Measurements from ENCODE around the gene ALOX15B. TPM values are rescaled to one million over a fixed set of nuclear protein-coding genes. Genes with fewer than 3 reads are reported as not detected.

Gene ALOX15B
- total RNA-seq, 1 donor, result under 0.01 TPM

DNA sequence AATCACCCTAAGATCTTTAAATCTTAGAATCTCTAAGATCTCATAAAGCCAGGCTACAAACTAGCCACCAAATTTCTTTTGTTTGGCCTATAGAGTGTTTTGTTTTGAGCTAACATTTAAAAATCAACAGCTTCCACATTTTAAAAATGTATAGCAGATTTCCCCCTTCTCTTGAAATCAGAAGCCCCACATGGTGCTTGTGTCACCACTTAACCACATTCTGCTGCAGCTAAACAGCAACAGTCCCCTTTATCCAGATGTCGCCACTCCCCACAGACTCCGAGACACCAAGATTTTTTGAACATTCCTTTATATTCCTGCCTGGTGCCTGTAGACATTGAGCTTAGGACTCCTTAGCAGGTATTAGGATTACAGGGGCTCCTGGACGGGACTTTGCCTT, 20.4 kb upstream of the ALOX15B start:
- Histone ChIP-seq H3K27me3 (ENCODE audit: insufficient read depth, low read length) (peaks cover 17% of the 10 kb centered on the region), H3K9me3 (ENCODE audit: low read depth, low read length) (no peaks in the 10 kb centered on the region), H3K4me1 (ENCODE audit: insufficient read depth, low read length) (peaks cover 15% of the 10 kb centered on the region), H3K4me2 (ENCODE audit: insufficient read depth, low read length) (no peak overlapping the region), H4K20me1 (ENCODE audit: insufficient read depth, low read length) (no peaks in the 10 kb centered on the region), H3K36me3 (ENCODE audit: insufficient read depth, low read length) (no peaks in the 10 kb centered on the region), H3K4me3 (ENCODE audit: insufficient read depth, low read length) (no peak overlapping the region), H3K79me2 (ENCODE audit: insufficient read depth, low read length) (no peaks in the 10 kb centered on the region), H2AFZ (ENCODE audit: low read length) (no peak overlapping the region), H3K27ac (ENCODE audit: low read depth, low read length) (no peak overlapping the region)
- TF ChIP-seq, protein P1, sequence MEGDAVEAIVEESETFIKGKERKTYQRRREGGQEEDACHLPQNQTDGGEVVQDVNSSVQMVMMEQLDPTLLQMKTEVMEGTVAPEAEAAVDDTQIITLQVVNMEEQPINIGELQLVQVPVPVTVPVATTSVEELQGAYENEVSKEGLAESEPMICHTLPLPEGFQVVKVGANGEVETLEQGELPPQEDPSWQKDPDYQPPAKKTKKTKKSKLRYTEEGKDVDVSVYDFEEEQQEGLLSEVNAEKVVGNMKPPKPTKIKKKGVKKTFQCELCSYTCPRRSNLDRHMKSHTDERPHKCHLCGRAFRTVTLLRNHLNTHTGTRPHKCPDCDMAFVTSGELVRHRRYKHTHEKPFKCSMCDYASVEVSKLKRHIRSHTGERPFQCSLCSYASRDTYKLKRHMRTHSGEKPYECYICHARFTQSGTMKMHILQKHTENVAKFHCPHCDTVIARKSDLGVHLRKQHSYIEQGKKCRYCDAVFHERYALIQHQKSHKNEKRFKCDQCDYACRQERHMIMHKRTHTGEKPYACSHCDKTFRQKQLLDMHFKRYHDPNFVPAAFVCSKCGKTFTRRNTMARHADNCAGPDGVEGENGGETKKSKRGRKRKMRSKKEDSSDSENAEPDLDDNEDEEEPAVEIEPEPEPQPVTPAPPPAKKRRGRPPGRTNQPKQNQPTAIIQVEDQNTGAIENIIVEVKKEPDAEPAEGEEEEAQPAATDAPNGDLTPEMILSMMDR (IDR thresholded peaks at IDR 0.05; ENCODE audit: extremely low read depth, low read depth, low read length), result no peak
- no peak for DNase-seq (ENCODE audit: insufficient read length, low spot score, missing footprints)

DNA sequence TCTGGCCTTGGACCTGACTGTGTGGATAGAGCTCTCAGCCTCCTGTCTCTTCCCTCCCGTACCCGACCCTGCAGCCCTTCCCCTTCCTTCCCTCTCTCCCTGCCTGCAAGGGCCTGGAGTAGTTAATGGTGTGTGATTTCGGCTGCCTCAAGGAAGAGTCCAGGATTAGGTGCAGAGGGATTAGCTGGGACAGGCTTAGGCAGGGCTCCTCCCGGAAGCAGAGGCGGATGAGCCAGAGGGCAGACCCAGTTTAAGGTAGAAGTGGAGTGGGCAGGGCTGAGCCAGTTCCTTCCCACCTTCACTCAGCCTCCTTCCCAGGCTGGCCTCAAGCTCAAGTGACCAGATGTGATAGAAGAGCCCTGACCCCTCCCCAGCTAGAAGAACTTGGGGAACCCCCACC, 19.7 kb upstream of the ALOX15B start:
- Histone ChIP-seq H3K4me1 (ENCODE audit: insufficient read depth, low read length) (peaks cover 15% of the 10 kb centered on the region), H3K4me2 (ENCODE audit: insufficient read depth, low read length) (no peak overlapping the region), H3K27me3 (ENCODE audit: insufficient read depth, low read length) (peaks cover 12% of the 10 kb centered on the region), H4K20me1 (ENCODE audit: insufficient read depth, low read length) (no peaks in the 10 kb centered on the region), H3K36me3 (ENCODE audit: insufficient read depth, low read length) (no peaks in the 10 kb centered on the region), H2AFZ (ENCODE audit: low read length) (peak overlapping the region; percentile 90), H3K4me3 (ENCODE audit: insufficient read depth, low read length) (no peak overlapping the region), H3K9me3 (ENCODE audit: low read depth, low read length) (no peaks in the 10 kb centered on the region), H3K79me2 (ENCODE audit: insufficient read depth, low read length) (no peaks in the 10 kb centered on the region), H3K27ac (ENCODE audit: low read depth, low read length) (no peak overlapping the region)
- DNase-seq (ENCODE audit: insufficient read length, low spot score, missing footprints), result peak; percentile 73
- TF ChIP-seq, protein P1 (IDR thresholded peaks at IDR 0.05; ENCODE audit: extremely low read depth, low read depth, low read length), result no peak

DNA sequence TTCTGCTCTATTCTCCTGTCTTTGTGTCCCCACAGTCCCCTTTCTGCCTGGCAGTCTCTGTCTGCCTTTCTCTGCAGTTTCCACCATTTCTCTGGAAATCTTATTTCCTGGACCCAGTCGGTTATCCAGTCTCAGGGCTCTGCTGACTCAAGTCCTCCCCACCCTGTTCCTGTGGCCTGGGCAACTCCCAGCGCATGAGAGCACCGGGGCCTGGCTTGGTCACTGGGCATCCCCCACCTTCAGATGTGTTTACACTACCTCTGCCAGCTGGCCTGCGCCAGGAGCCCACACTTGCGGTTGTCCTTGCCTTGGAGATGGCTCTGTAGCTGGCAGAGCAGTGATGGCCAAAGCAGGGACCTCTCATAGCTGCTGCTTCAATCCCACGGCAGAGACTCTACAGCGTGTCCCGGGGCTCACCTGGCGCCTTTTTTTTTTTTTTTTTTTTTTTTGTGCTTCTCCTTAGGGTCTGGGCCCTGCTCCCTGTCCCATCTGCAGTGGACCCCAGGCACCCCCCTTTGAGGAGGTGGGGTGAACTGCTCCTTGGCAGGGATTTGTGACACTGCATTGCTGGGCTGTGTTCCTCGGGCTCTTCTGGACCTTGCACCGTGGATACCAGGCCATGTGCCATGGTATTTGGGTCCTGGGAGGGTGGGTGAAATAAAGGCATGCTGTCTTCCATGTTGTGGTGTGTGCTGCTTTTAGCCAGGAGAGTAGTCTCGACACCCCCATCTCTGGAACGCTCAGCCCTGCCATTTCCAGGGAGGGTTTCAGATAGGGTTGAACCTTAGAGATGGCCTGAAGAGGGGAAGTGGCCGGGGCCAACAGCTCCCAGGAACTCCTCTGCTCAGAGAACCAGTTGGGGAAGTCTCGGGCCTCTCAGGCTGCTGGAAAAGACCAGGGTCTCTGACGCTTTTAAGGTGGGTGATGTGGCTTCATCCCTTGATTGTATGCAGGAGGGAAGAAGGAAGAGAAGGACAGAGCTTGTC, 18.9 kb upstream of the ALOX15B start:
- Histone ChIP-seq H3K9me3 (ENCODE audit: low read depth, low read length) (no peaks in the 10 kb centered on the region), H3K27ac (ENCODE audit: low read depth, low read length) (no peak overlapping the region), H3K4me1 (ENCODE audit: insufficient read depth, low read length) (peaks cover 15% of the 10 kb centered on the region), H3K27me3 (ENCODE audit: insufficient read depth, low read length) (peaks cover 9% of the 10 kb centered on the region), H3K4me3 (ENCODE audit: insufficient read depth, low read length) (no peak overlapping the region), H3K79me2 (ENCODE audit: insufficient read depth, low read length) (no peaks in the 10 kb centered on the region), H2AFZ (ENCODE audit: low read length) (peak overlapping the region; percentile 90), H3K4me2 (ENCODE audit: insufficient read depth, low read length) (no peak overlapping the region), H3K36me3 (ENCODE audit: insufficient read depth, low read length) (no peaks in the 10 kb centered on the region), H4K20me1 (ENCODE audit: insufficient read depth, low read length) (no peaks in the 10 kb centered on the region)
- TF ChIP-seq, protein P1 (IDR thresholded peaks at IDR 0.05; ENCODE audit: extremely low read depth, low read depth, low read length), result no peak
- peak; percentile 89 for DNase-seq (ENCODE audit: insufficient read length, low spot score, missing footprints)

Data from osteoblast (primary cell).